ENCODE data around the gene WWOX.
"Not testable (repeated sequence)": the region's sequence is repeated elsewhere in the genome, so short reads cannot be mapped to it uniquely, and the experiment has no call there.

The WWOX gene

GRCh38 chr16:79050063-79050462, 950.6 kb downstream of the WWOX start:
- no peak for TF ChIP-seq CTCF (IDR thresholded peaks at IDR 0.05)
- H3K27ac ChIP-seq = no peak overlapping the region
- no peak overlapping the region for H3K4me3 ChIP-seq
- DNase-seq (ENCODE audit: low spot score) = no peak

GRCh38 chr16:79051313-79051712, 951.9 kb downstream of the WWOX start:
- no peak for DNase-seq (ENCODE audit: low spot score)
- Histone ChIP-seq H3K27ac (no peak overlapping the region), H3K4me3 (no peak overlapping the region)
- no peak for TF ChIP-seq CTCF (IDR thresholded peaks at IDR 0.05)

GRCh38 chr16:79052198-79052597, 952.7 kb downstream of the WWOX start:
- not testable (repeated sequence) for H3K27ac ChIP-seq; H3K4me3 ChIP-seq; DNase-seq (ENCODE audit: low spot score)

GRCh38 chr16:79053577-79053976, 954.1 kb downstream of the WWOX start:
- H3K27ac ChIP-seq = no peak overlapping the region

GRCh38 chr16:79054211-79054984, 954.9 kb downstream of the WWOX start:
- H3K4me3 ChIP-seq = no peak overlapping the region
- TF ChIP-seq CTCF (IDR thresholded peaks at IDR 0.05) = no peak
- no peak for DNase-seq (ENCODE audit: low spot score)
- H3K27ac ChIP-seq = no peak overlapping the region

More at GRCh38 chr16:79053577-79053976, 954.1 kb downstream of the WWOX start:
- no peak for TF ChIP-seq CTCF (IDR thresholded peaks at IDR 0.05)
- H3K4me3 ChIP-seq = no peak overlapping the region
- no peak for DNase-seq (ENCODE audit: low spot score)

GRCh38 chr16:79055251-79055970, 956.0 kb downstream of the WWOX start:
- Histone ChIP-seq H3K4me3 (no peak overlapping the region), H3K27ac (no peak overlapping the region)
- no peak for DNase-seq (ENCODE audit: low spot score)
- no peak for TF ChIP-seq CTCF (IDR thresholded peaks at IDR 0.05)

GRCh38 chr16:79061181-79061580, 961.7 kb downstream of the WWOX start:
- no peak for TF ChIP-seq CTCF (IDR thresholded peaks at IDR 0.05)
- DNase-seq (ENCODE audit: low spot score) = no peak
- Histone ChIP-seq H3K27ac (no peak overlapping the region), H3K4me3 (no peak overlapping the region)

Data from coronary artery (tissue), 2 donors.